Activated T-cell treated with anti-CD3 and anti-CD28 coated beads, Interleukin-2, amount 50 U/mL, for 24 hours (primary cell): ENCODE results near the gene F10.

ENCODE experiments used
- DNase-seq: peaks from one replicate; pipeline ENCODE4 v3.0.0-alpha.2; 2020
- H3K27ac Mint-ChIP-seq: 2 replicates; pipeline ENCODE4 v1.8.0; 2020; ENCODE audit warnings: mild to moderate bottlenecking, mixed read lengths
- H3K27me3 Mint-ChIP-seq: 2 replicates; pipeline ENCODE4 v1.8.0; 2020; ENCODE audit warnings: mixed read lengths
- H3K36me3 Mint-ChIP-seq: 2 replicates; pipeline ENCODE4 v1.8.0; 2020; ENCODE audit warnings: low read depth, mixed read lengths
- H3K4me1 Mint-ChIP-seq: 2 replicates; pipeline ENCODE4 v1.8.0; 2020; ENCODE audit warnings: low read depth, mixed read lengths
- H3K4me3 Mint-ChIP-seq: 2 replicates; pipeline ENCODE4 v1.8.0; 2020; ENCODE audit warnings: mild to moderate bottlenecking, moderate library complexity, mixed read lengths
- H3K9me3 Mint-ChIP-seq: 2 replicates; pipeline ENCODE4 v1.8.0; 2020; ENCODE audit warnings: mixed read lengths

Gene F10

DNA sequence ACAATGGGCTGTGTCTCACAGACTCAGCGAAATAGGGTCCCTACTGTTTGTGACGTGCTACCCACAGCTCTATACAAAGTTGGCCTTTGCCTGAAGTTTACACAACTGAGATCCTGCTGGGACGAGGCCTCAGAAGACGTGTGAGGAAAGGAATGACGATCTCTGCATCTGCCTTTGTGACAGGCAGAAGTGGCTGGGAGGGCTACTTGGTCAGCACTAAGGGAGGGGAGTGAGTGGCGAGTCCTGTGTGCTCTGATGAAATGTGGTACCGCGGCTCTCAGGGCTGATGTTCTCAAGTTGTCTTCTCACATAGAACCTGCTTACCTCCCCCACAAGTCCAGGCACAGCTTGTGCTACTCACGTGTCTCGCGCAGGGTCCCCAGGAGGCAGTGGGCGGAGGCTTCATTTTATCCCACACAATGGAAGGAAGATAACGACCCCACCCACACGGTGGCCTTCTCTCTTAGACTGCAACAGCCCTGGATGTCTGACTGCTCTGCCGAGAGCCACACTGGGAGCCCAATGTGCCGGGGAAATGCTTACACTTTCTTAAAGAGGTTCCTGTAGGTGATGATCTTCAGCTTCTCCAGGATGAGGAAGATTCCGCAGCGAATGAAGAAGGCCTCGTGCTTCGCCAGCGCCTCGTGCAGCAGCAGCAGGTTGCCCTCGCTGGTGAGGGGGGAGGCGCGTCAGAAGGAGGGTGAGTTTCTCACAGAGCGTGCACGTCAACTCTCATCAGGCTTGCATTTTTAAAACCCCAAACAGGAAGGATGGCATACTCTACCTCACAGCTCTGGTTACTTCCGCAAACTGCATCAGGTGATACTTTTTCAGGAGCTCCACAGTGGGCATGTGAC, 57.0 kb downstream of the F10 start:
- no peaks in the 10 kb centered on the region for H3K27me3 Mint-ChIP-seq
- H3K36me3 Mint-ChIP-seq, result peaks cover 96% of the 10 kb centered on the region
- no peaks in the 10 kb centered on the region for H3K9me3 Mint-ChIP-seq
- H3K4me1 Mint-ChIP-seq, result peaks cover 56% of the 10 kb centered on the region
- DNase-seq, result no peak
- no peak overlapping the region for H3K4me3 Mint-ChIP-seq
- peak overlapping the region; percentile 77 for H3K27ac Mint-ChIP-seq

- peaks cover 93% of the 10 kb centered on the region for H3K36me3 Mint-ChIP-seq
- H3K27ac Mint-ChIP-seq, result peak overlapping the region; percentile 59
- H3K9me3 Mint-ChIP-seq, result no peaks in the 10 kb centered on the region
- no peak for DNase-seq
- H3K4me1 Mint-ChIP-seq, result peaks cover 65% of the 10 kb centered on the region
- no peaks in the 10 kb centered on the region for H3K27me3 Mint-ChIP-seq
- H3K4me3 Mint-ChIP-seq, result no peak overlapping the region
Measured at GRCh38 chr13:113182046-113182445, 59.4 kb downstream of the F10 start.

DNA sequence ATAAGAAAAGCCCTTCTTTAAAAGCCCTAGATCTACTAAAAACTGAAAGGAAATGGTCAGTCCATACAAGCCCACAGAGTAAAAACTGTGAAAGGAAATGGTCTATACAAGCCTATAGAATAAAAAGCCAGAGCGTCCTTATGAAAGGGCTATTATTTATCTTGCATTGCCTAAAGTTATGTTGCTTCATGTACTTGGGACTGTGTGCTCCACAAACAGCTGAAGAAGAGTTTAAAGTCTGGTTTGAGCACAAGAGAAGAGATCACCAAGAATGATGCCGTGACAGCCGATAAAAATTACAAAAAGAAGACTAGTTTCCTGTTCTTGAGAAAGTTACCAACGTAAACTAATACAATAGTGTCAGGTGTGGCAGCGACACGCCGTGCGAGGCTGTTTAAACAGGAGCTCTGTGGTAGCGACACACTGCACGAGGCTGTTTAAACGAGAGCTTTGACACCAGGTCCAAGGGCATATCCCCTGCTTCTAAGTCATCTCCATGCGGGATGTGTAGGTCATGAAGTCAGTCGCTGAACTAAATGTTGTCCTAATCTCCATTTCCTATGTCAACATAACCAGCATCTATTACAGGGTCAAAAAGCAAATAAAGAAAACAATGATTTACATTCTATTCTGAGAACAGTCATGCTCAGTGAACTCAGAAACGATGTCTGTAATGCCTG, 61.0 kb downstream of the F10 start:
- H3K27ac Mint-ChIP-seq, result peak overlapping the region; percentile 6
- H3K4me3 Mint-ChIP-seq, result no peak overlapping the region
- no peak for DNase-seq
- peaks cover 77% of the 10 kb centered on the region for H3K4me1 Mint-ChIP-seq
- no peaks in the 10 kb centered on the region for H3K27me3 Mint-ChIP-seq
- H3K9me3 Mint-ChIP-seq, result no peaks in the 10 kb centered on the region
- peaks cover 93% of the 10 kb centered on the region for H3K36me3 Mint-ChIP-seq

GRCh38 chr13:113184568-113185440, 62.2 kb downstream of the F10 start:
- Mint-ChIP-seq H3K9me3 (no peaks in the 10 kb centered on the region), H3K27me3 (no peaks in the 10 kb centered on the region), H3K36me3 (peaks cover 92% of the 10 kb centered on the region), H3K27ac (peak overlapping the region; percentile 72), H3K4me3 (peak overlapping the region; percentile 32), H3K4me1 (peaks cover 72% of the 10 kb centered on the region)
- no peak for DNase-seq

- Mint-ChIP-seq H3K4me1 (peaks cover 59% of the 10 kb centered on the region), H3K36me3 (peaks cover 90% of the 10 kb centered on the region), H3K27me3 (no peaks in the 10 kb centered on the region), H3K4me3 (peak overlapping the region; percentile 53), H3K27ac (peak overlapping the region; percentile 91), H3K9me3 (no peaks in the 10 kb centered on the region)
- no peak for DNase-seq
Measured at GRCh38 chr13:113186061-113186900, 63.7 kb downstream of the F10 start.

- peaks cover 90% of the 10 kb centered on the region for H3K36me3 Mint-ChIP-seq
- H3K27ac Mint-ChIP-seq, result peak overlapping the region; percentile 88
- H3K4me3 Mint-ChIP-seq, result peak overlapping the region; percentile 2
- H3K9me3 Mint-ChIP-seq, result no peaks in the 10 kb centered on the region
- DNase-seq, result peak; percentile 72
- peaks cover 51% of the 10 kb centered on the region for H3K4me1 Mint-ChIP-seq
- no peaks in the 10 kb centered on the region for H3K27me3 Mint-ChIP-seq
Measured at GRCh38 chr13:113187263-113187669, 64.7 kb downstream of the F10 start.

DNA sequence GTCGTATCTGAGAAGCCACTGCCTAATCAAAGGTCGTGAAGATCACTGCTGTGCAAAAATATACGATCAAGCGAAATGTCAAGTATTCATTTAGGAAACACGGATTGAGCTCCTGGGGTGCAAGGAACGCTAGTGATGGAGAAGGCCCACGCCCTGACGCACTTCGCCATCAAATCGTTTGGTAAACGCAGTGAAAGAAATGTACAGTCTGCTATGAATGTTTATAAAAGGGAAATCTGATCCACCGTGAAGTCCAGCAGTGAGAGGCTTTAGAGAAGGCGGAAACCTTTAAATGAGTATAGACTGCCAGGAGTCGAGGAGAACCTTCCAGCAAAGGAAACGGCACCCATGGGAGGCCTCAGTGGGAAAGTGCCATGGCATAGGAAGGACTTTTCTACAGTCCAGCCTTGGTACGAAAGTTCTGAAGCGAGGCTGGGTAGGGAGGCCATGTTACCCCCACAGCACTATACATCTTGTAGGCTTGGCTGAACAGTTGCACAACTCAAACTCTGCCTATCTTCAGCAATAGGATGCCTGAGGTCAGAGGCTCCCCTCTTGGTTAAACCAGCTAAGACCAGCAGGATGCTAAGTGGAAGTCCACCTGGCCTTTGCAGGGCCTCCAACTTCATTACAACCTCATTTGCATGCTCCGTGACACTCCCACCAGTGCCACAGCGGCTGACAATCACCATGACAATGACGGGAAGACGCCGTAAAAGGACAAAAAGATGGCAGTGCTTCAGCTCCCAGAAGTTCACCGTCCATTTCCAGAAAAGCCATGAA, 65.5 kb downstream of the F10 start:
- H3K9me3 Mint-ChIP-seq, result no peaks in the 10 kb centered on the region
- no peak overlapping the region for H3K4me3 Mint-ChIP-seq
- peaks cover 48% of the 10 kb centered on the region for H3K4me1 Mint-ChIP-seq
- peaks cover 90% of the 10 kb centered on the region for H3K36me3 Mint-ChIP-seq
- no peaks in the 10 kb centered on the region for H3K27me3 Mint-ChIP-seq
- DNase-seq, result no peak
- H3K27ac Mint-ChIP-seq, result peak overlapping the region; percentile 88

DNA sequence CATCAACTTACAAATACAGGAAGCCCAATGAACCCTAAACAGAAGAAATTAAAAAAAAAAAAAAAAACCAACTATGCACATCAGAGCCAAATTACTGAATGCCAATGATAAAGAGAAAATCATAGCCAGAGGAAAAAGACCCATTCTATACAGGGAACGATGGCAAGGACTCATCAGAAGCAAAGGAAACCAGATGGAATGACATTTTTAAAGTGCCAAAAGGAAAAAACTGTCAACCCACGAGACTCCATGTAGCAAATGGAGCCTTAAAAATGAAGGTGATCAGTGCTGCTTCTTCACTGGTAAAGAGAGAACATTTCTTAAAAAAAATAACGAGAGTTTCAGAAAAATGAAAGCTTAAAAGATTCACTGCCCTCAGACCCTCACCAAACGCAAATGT, 67.6 kb downstream of the F10 start:
- Mint-ChIP-seq H3K27ac (no peak overlapping the region), H3K4me3 (no peak overlapping the region), H3K36me3 (peaks cover 91% of the 10 kb centered on the region), H3K9me3 (no peaks in the 10 kb centered on the region), H3K27me3 (no peaks in the 10 kb centered on the region), H3K4me1 (peaks cover 33% of the 10 kb centered on the region)
- no peak for DNase-seq

GRCh38 chr13:113192279-113192678, 69.7 kb downstream of the F10 start:
- Mint-ChIP-seq H3K36me3 (peaks cover 96% of the 10 kb centered on the region), H3K4me1 (peaks cover 15% of the 10 kb centered on the region), H3K9me3 (no peaks in the 10 kb centered on the region), H3K4me3 (no peak overlapping the region), H3K27ac (no peak overlapping the region), H3K27me3 (no peaks in the 10 kb centered on the region)
- DNase-seq, result no peak

DNA sequence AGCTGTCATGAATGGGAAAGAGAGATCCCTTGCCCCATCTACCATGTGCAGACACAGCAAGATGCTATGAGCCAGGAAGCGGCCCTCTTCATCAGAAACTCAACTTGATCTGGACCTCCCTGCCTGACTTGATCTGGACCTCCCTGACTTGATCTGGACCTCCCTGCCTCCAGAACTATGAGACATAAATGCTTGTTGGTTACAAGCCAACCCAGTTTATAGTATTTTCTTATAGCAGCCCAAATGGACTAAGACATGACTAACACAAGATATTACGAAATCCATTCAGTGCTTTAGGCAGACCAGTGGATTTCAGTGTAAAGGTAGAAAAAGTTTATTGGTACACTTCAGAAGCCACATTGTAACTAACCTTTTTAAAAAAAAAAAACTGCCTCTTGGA, 70.3 kb downstream of the F10 start:
- Mint-ChIP-seq H3K27me3 (no peaks in the 10 kb centered on the region), H3K27ac (no peak overlapping the region), H3K9me3 (no peaks in the 10 kb centered on the region), H3K4me1 (peaks cover 8% of the 10 kb centered on the region), H3K4me3 (no peak overlapping the region), H3K36me3 (peaks cover 96% of the 10 kb centered on the region)
- DNase-seq, result no peak

DNA sequence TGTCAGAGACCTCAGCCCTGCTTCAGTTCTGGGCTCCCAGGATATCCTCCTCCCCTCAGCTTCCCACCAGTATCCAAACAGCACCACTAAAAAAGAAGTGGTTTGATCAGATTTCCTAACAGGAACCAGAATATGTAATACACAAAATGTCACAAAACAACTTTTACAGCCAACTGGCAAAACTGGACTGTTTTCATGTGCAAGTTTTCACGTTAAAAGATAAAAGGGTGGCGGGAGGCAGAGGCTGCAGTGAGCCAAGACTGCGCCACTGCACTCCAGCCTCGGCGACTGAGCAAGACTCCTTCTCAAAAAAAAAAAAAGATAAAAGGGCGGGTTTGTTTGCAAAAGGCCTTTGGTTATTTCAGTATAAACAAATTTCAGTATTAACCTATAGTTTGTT, 72.8 kb downstream of the F10 start:
- no peaks in the 10 kb centered on the region for H3K27me3 Mint-ChIP-seq
- peaks cover 5% of the 10 kb centered on the region for H3K4me1 Mint-ChIP-seq
- no peak overlapping the region for H3K4me3 Mint-ChIP-seq
- peak overlapping the region; percentile 59 for H3K27ac Mint-ChIP-seq
- H3K36me3 Mint-ChIP-seq, result peaks cover 96% of the 10 kb centered on the region
- no peak for DNase-seq
- no peaks in the 10 kb centered on the region for H3K9me3 Mint-ChIP-seq

- Mint-ChIP-seq H3K4me3 (no peak overlapping the region), H3K27me3 (no peaks in the 10 kb centered on the region), H3K9me3 (no peaks in the 10 kb centered on the region), H3K4me1 (peaks cover 10% of the 10 kb centered on the region), H3K36me3 (peaks cover 94% of the 10 kb centered on the region), H3K27ac (no peak overlapping the region)
- DNase-seq, result no peak
Measured at GRCh38 chr13:113196970-113197737, 74.6 kb downstream of the F10 start.
